Vagina (tissue), 2 donors: ENCODE measurements around the gene EXOC6. TPM values are rescaled to one million over a fixed set of nuclear protein-coding genes. Genes with fewer than 3 reads are reported as not detected.

ENCODE experiments used
- DNase-seq, 2 donors: peaks; one replicate each; pipeline ENCODE4 v3.0.0-alpha.2; 2017; ENCODE audit errors: extremely low spot score in 2 of 2
- H3K27ac ChIP-seq: fragments of 200-600 bp; sonication (generic); one replicate; pipeline ENCODE4 v1.5.1; 2019
- H3K27me3 ChIP-seq: fragments of 200-600 bp; sonication (generic); one replicate; pipeline ENCODE4 v1.5.1; 2019
- H3K36me3 ChIP-seq, 2 donors: fragments of 200-600 bp; sonication (generic); one replicate each; pipeline ENCODE4 v1.5.1; 2017 to 2019
- H3K4me1 ChIP-seq: fragments of 200-600 bp; sonication (generic); one replicate; pipeline ENCODE4 v1.5.1; 2019
- H3K4me3 ChIP-seq, 2 donors: fragments of 200-600 bp; sonication (generic); 1 replicate in 1 of 2; 2 replicates in 1 of 2; pipeline ENCODE4 v1.5.1; 2016 to 2019
- H3K9me3 ChIP-seq: fragments of 200-600 bp; sonication (generic); one replicate; pipeline ENCODE4 v1.5.1; 2019
- CTCF ChIP-seq, 3 experiments: fragments of 450-650 bp in 2 of 3; fragments of 200-600 bp in 1 of 3; sonication (generic) in 1 of 3; IDR thresholded peaks; one replicate each; pipeline ENCODE4 v1.5.1; 2017 to 2019; ENCODE audit warnings: antibody characterized with exemption in 3 of 3, mild to moderate bottlenecking in 2 of 3, moderate library complexity in 2 of 3
- POLR2A ChIP-seq, 2 donors: fragments of 450-650 bp; IDR thresholded peaks; one replicate each; pipeline ENCODE4 v1.6.1; 2017; ENCODE audit warnings: antibody characterized with exemption in 2 of 2, mild to moderate bottlenecking in 2 of 2, moderate library complexity in 2 of 2
- POLR2AphosphoS5 ChIP-seq, 2 donors: sonication (generic); formaldehyde crosslinking; IDR thresholded peaks; one replicate each; pipeline ENCODE4 v1.9.0; 2017; ENCODE audit warnings: antibody characterized with exemption in 2 of 2, mild to moderate bottlenecking in 2 of 2, low read depth in 1 of 2; ENCODE audit not compliant: insufficient read depth in 1 of 2
- intact Hi-C: fragments of 100-400 bp; cut with DNase I; formaldehyde crosslinking; loops from one replicate; pipeline ENCODE4 v1.15.1; 2023
- total RNA-seq: library from RNA; depleted of rRNA; stranded (reverse); fragments of >200 nt; gene quantifications from one replicate; pipeline ENCODE4 v1.2.3, GENCODE V29; 2016

EXOC6 gene
- total RNA-seq, 1 donor from 2014 or later, result 9.3 TPM

- TF ChIP-seq POLR2A (IDR thresholded peaks at IDR 0.05) (no peak), CTCF (IDR thresholded peaks at IDR 0.05) (no peak), POLR2AphosphoS5 (IDR thresholded peaks at IDR 0.05; ENCODE audit: insufficient read depth in 1 of 2, low read depth in 1 of 2) (no peak)
- intact Hi-C loops, result no loop called here
Observed at GRCh38 chr10:93090619-93091018, 242.3 kb downstream of the EXOC6 start.

GRCh38 chr10:93091960-93092359, 243.6 kb downstream of the EXOC6 start:
- intact Hi-C loops, result no loop called here
- Histone ChIP-seq H3K36me3 (no peaks in the 10 kb centered on the region), H3K4me3 (no peak overlapping the region), H3K4me1 (no peaks in the 10 kb centered on the region), H3K9me3 (no peaks in the 10 kb centered on the region), H3K27ac (no peak overlapping the region), H3K27me3 (no peaks in the 10 kb centered on the region)
- TF ChIP-seq POLR2AphosphoS5 (IDR thresholded peaks at IDR 0.05; ENCODE audit: insufficient read depth in 1 of 2, low read depth in 1 of 2), result no peak
- no peak for DNase-seq

More at GRCh38 chr10:93090619-93091018, 242.3 kb downstream of the EXOC6 start:
- no peaks in the 10 kb centered on the region for H3K27me3 ChIP-seq
- no peaks in the 10 kb centered on the region for H3K36me3 ChIP-seq
- no peaks in the 10 kb centered on the region for H3K4me1 ChIP-seq
- H3K9me3 ChIP-seq, result no peaks in the 10 kb centered on the region
- H3K27ac ChIP-seq, result no peak overlapping the region
- peak in 1 of 2 donors; percentile 71 for DNase-seq
- no peak overlapping the region for H3K4me3 ChIP-seq

GRCh38 chr10:93095225-93095624, 246.9 kb downstream of the EXOC6 start:
- no peak for DNase-seq
- TF ChIP-seq POLR2AphosphoS5 (IDR thresholded peaks at IDR 0.05; ENCODE audit: insufficient read depth in 1 of 2, low read depth in 1 of 2) (no peak), CTCF (IDR thresholded peaks at IDR 0.05) (no peak), POLR2A (IDR thresholded peaks at IDR 0.05) (no peak)
- Histone ChIP-seq H3K36me3 (no peaks in the 10 kb centered on the region), H3K27ac (no peak overlapping the region), H3K27me3 (no peaks in the 10 kb centered on the region), H3K9me3 (no peaks in the 10 kb centered on the region), H3K4me1 (no peaks in the 10 kb centered on the region), H3K4me3 (no peak overlapping the region)
- intact Hi-C loops, result no loop called here

- peak in 1 of 2 donors; percentile 83 for DNase-seq
- no peaks in the 10 kb centered on the region for H3K27me3 ChIP-seq
- no peak overlapping the region for H3K4me3 ChIP-seq
- no peak overlapping the region for H3K27ac ChIP-seq
- no peaks in the 10 kb centered on the region for H3K9me3 ChIP-seq
- TF ChIP-seq POLR2AphosphoS5 (IDR thresholded peaks at IDR 0.05; ENCODE audit: insufficient read depth in 1 of 2, low read depth in 1 of 2) (no peak), POLR2A (IDR thresholded peaks at IDR 0.05) (no peak), CTCF (IDR thresholded peaks at IDR 0.05) (no peak)
- H3K4me1 ChIP-seq, result no peaks in the 10 kb centered on the region
- H3K36me3 ChIP-seq, result no peaks in the 10 kb centered on the region
- intact Hi-C loops, result no loop called here
Observed at GRCh38 chr10:93096901-93097300, 248.6 kb downstream of the EXOC6 start.

- Histone ChIP-seq H3K9me3 (no peaks in the 10 kb centered on the region), H3K36me3 (no peaks in the 10 kb centered on the region), H3K27me3 (no peaks in the 10 kb centered on the region), H3K27ac (no peak overlapping the region), H3K4me3 (no peak overlapping the region), H3K4me1 (no peaks in the 10 kb centered on the region)
- intact Hi-C loops, result no loop called here
- no peak for TF ChIP-seq POLR2A (IDR thresholded peaks at IDR 0.05)
- no peak for TF ChIP-seq POLR2AphosphoS5 (IDR thresholded peaks at IDR 0.05; ENCODE audit: insufficient read depth in 1 of 2, low read depth in 1 of 2)
- TF ChIP-seq CTCF (IDR thresholded peaks at IDR 0.05), result no peak
- peak in 1 of 2 donors; percentile 52 for DNase-seq
Observed at GRCh38 chr10:93097386-93097785, 249.1 kb downstream of the EXOC6 start.
